LNCAP (cell line): ENCODE results near the gene CTSD.

Experiments used
- CTCF ChIP-seq: fragments of 450-650 bp; IDR thresholded peaks from 2 replicates; pipeline ENCODE4 v1.5.1; 2017; ENCODE audit warnings: mild to moderate bottlenecking

The CTSD gene

GRCh38 chr11:1763796-1764661, at the start of gene CTSD:
CTSD (minus strand) TSS chr11:1763927; CDS start chr11:1763859, 68 bp downstream.
- peak; percentile 31 for TF ChIP-seq CTCF

- no peak for TF ChIP-seq CTCF
Measured at GRCh38 chr11:1812801-1813200, 49.1 kb upstream of the CTSD start.

GRCh38 chr11:1812274-1812673, 48.5 kb upstream of the CTSD start:
- no peak for TF ChIP-seq CTCF

GRCh38 chr11:1810761-1811160, 47.0 kb upstream of the CTSD start:
- no peak for TF ChIP-seq CTCF

GRCh38 chr11:1807264-1807995, 43.7 kb upstream of the CTSD start:
- no peak for TF ChIP-seq CTCF

- no peak for TF ChIP-seq CTCF
Measured at GRCh38 chr11:1805525-1805924, 41.8 kb upstream of the CTSD start.

GRCh38 chr11:1803246-1803645, 39.5 kb upstream of the CTSD start:
- TF ChIP-seq CTCF = no peak
